ENCODE results near the gene CBFA2T3. TPM values are rescaled to one million over a fixed set of nuclear protein-coding genes. Genes with fewer than 3 reads are reported as not detected.

Gene CBFA2T3
- total and polyA plus RNA-seq, 2 of the 13 experiments (the other 11 are each of a cell fraction or from before 2014, with no cell fraction given), result 0.05 TPM; not detected in 1

- no peak for FAIRE-seq
- ChIA-PET CTCF (ENCODE audit: low intra/inter-chr PET ratio, low total read pairs) (no interaction called here), POLR2A (interaction anchor here (1.4 kb wide), 1 partner anchor 25 kb away, joined by 5 read pairs; the partner anchor contains the start of genes GALNS and TRAPPC2L)
- Histone ChIP-seq H3K9ac (ENCODE audit: insufficient read depth, low read depth, low read length) (no peak overlapping the region), H3K4me3 (replicated peaks in 1 of 3; ENCODE audit: insufficient read depth in 1 of 3, low read depth in 2 of 3, low read length in 3 of 3) (peak overlapping the region in 1 of 3 experiments; percentile 56; a peak in 1 of 6 replicates), H4K20me1 (ENCODE audit: insufficient read depth, low read length) (peaks cover 8% of the 10 kb centered on the region; the same call in 1 of the 2 replicates), H2AFZ (ENCODE audit: low read length) (no peak overlapping the region), H3K4me1 (ENCODE audit: insufficient read depth, low read length) (peaks cover 24% of the 10 kb centered on the region), H3K4me2 (ENCODE audit: low read depth, low read length) (peak overlapping the region; percentile 48; the same call in 1 of the 2 replicates), H3K79me2 (ENCODE audit: insufficient read depth, low read length) (no peaks in the 10 kb centered on the region), H3K27me3 (ENCODE audit: control insufficient read depth in 1 of 2, insufficient read depth in 2 of 2, low read length in 2 of 2) (peaks cover 36 to 96% of the 10 kb centered on the region in 2 experiments), H3K27ac (ENCODE audit: extremely low read length, insufficient read depth, low read length) (no peak overlapping the region), H3K36me3 (replicated peaks in 1 of 2; ENCODE audit: control insufficient read depth in 1 of 2, insufficient read depth in 2 of 2, low read length in 2 of 2) (no peaks in the 10 kb centered on the region), H3K9me3 (ENCODE audit: low read length) (no peaks in the 10 kb centered on the region)
- whole genome bisulfite sequencing (ENCODE audit: low lambda C conversion rate), result 56% methylated on average over 23 of the region's 27 CpGs
- no TSS peak for BruUV-seq (replicated peaks)
- intact Hi-C loops (cut with micrococcal nuclease; ENCODE audit: unreplicated experiment) (no loop called here), in situ Hi-C loops (cut with HindIII; ENCODE audit: extremely low pct_ligation_motif_present, low pct_unique_long_range_greater_than_20kb) (no loop called here)
- no peak for ATAC-seq
- no peak for DNase-seq (ENCODE audit: low spot score)
- no peak for TF ChIP-seq ZNF512 (CRISPR knock-in tag; IDR thresholded peaks at IDR 0.05)
- no peak for TF ChIP-seq ZBTB7B (CRISPR knock-in tag; IDR thresholded peaks at IDR 0.05)
- TF ChIP-seq PBX2 (CRISPR knock-in tag; IDR thresholded peaks at IDR 0.05), result no peak
- no peak for TF ChIP-seq TIGD3 (CRISPR knock-in tag; IDR thresholded peaks at IDR 0.05; ENCODE audit: borderline replicate concordance)
- TF ChIP-seq LRRFIP1 (CRISPR knock-in tag; conservative IDR thresholded peaks at IDR 0.05), result no peak
- TF ChIP-seq, protein P1, sequence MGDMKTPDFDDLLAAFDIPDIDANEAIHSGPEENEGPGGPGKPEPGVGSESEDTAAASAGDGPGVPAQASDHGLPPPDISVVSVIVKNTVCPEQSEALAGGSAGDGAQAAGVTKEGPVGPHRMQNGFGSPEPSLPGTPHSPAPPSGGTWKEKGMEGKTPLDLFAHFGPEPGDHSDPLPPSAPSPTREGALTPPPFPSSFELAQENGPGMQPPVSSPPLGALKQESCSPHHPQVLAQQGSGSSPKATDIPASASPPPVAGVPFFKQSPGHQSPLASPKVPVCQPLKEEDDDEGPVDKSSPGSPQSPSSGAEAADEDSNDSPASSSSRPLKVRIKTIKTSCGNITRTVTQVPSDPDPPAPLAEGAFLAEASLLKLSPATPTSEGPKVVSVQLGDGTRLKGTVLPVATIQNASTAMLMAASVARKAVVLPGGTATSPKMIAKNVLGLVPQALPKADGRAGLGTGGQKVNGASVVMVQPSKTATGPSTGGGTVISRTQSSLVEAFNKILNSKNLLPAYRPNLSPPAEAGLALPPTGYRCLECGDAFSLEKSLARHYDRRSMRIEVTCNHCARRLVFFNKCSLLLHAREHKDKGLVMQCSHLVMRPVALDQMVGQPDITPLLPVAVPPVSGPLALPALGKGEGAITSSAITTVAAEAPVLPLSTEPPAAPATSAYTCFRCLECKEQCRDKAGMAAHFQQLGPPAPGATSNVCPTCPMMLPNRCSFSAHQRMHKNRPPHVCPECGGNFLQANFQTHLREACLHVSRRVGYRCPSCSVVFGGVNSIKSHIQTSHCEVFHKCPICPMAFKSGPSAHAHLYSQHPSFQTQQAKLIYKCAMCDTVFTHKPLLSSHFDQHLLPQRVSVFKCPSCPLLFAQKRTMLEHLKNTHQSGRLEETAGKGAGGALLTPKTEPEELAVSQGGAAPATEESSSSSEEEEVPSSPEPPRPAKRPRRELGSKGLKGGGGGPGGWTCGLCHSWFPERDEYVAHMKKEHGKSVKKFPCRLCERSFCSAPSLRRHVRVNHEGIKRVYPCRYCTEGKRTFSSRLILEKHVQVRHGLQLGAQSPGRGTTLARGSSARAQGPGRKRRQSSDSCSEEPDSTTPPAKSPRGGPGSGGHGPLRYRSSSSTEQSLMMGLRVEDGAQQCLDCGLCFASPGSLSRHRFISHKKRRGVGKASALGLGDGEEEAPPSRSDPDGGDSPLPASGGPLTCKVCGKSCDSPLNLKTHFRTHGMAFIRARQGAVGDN (CRISPR knock-in tag; IDR thresholded peaks at IDR 0.05), result no peak
- no peak for TF ChIP-seq HOXA3 (CRISPR knock-in tag; IDR thresholded peaks at IDR 0.05)
- TF ChIP-seq ZNF17 (CRISPR knock-in tag; IDR thresholded peaks at IDR 0.05), result no peak
- no peak for TF ChIP-seq NPAS2 (CRISPR knock-in tag; IDR thresholded peaks at IDR 0.05; ENCODE audit: borderline replicate concordance)
- TF ChIP-seq FOSL2 (CRISPR knock-in tag; IDR thresholded peaks at IDR 0.05), result no peak
- TF ChIP-seq FOXA1 (IDR thresholded peaks at IDR 0.05), result no peak
- no peak for TF ChIP-seq FOXA1 (CRISPR knock-in tag; IDR thresholded peaks at IDR 0.05)
- no peak for TF ChIP-seq SIN3B (IDR thresholded peaks at IDR 0.05; ENCODE audit: low read length)
Measured at GRCh38 chr16:88881675-88882357, 95.2 kb downstream of the CBFA2T3 start.

Measured in HepG2 (cell line).